ENCODE measurements around the gene COPS7B. TPM values are rescaled to one million over a fixed set of nuclear protein-coding genes. Genes with fewer than 3 reads are reported as not detected.
"Not testable (repeated sequence)": the region's sequence is repeated elsewhere in the genome, so short reads cannot be mapped to it uniquely, and the experiment has no call there.

The COPS7B gene
- 39.0 TPM for polyA plus RNA-seq (ENCODE audit: insufficient read length)

- DNase-seq: peak; percentile 85
Measured at GRCh38 chr2:231786177-231786916, at the start of gene COPS7B. Gene COPS7B (plus strand): TSS chr2:231786445. CDS start chr2:231788571, 2,126 bp downstream.

- no peak for DNase-seq
Measured at GRCh38 chr2:231737761-231738160, 48.5 kb upstream of the COPS7B start.

GRCh38 chr2:231743376-231744116 lies 42.7 kb upstream of the COPS7B start:
- no peak for DNase-seq

- DNase-seq: no peak
Measured at GRCh38 chr2:231745303-231746038, 40.8 kb upstream of the COPS7B start.

GRCh38 chr2:231748153-231748896 lies 37.9 kb upstream of the COPS7B start:
- DNase-seq: not testable (repeated sequence)

GRCh38 chr2:231749016-231749415 lies 37.2 kb upstream of the COPS7B start:
- not testable (repeated sequence) for DNase-seq

GRCh38 chr2:231751042-231751815 lies 35.0 kb upstream of the COPS7B start:
- no peak for DNase-seq

GRCh38 chr2:231752061-231752460 lies 34.2 kb upstream of the COPS7B start:
- DNase-seq: no peak

GRCh38 chr2:231761735-231762134 lies 24.5 kb upstream of the COPS7B start:
- no peak for DNase-seq

GRCh38 chr2:231764124-231764523 lies 22.1 kb upstream of the COPS7B start:
- no peak for DNase-seq

- no peak for DNase-seq
Measured at GRCh38 chr2:231764760-231765159, 21.5 kb upstream of the COPS7B start.

- no peak for DNase-seq
Measured at GRCh38 chr2:231765496-231765929, 20.7 kb upstream of the COPS7B start.

GRCh38 chr2:231769170-231770136 lies 16.8 kb upstream of the COPS7B start:
- no peak for DNase-seq

GRCh38 chr2:231780123-231780908 lies 5.9 kb upstream of the COPS7B start:
- DNase-seq: peak; percentile 3

- peak; percentile 98 for DNase-seq
Measured at GRCh38 chr2:231780909-231781797, 5.1 kb upstream of the COPS7B start, which contains the start of gene PDE6D. Gene PDE6D (minus strand): TSS chr2:231781282. CDS start chr2:231781114, 168 bp downstream.

GRCh38 chr2:231781798-231782726 lies 4.2 kb upstream of the COPS7B start:
- DNase-seq: peak; percentile 34

GRCh38 chr2:231785413-231785812 lies 832 bp upstream of the COPS7B start:
- DNase-seq: no peak

Data from hindlimb muscle (tissue), 1 donor.